Suprapubic skin (tissue), 4 donors: ENCODE measurements around the gene OSBPL3.

ENCODE experiments used
- EP300 ChIP-seq: sonication (generic); formaldehyde crosslinking; IDR thresholded peaks from one replicate; pipeline ENCODE4 v1.6.1; 2017; ENCODE audit warnings: antibody characterized with exemption
- POLR2A ChIP-seq, 2 donors: fragments of 450-650 bp; IDR thresholded peaks; one replicate each; pipeline ENCODE4 v1.6.1; 2017; ENCODE audit warnings: antibody characterized with exemption in 2 of 2, mild to moderate bottlenecking in 2 of 2, moderate library complexity in 2 of 2
- POLR2AphosphoS5 ChIP-seq, 3 donors: sonication (generic); formaldehyde crosslinking; IDR thresholded peaks; one replicate each; pipeline ENCODE4 v1.6.1; 2017; ENCODE audit warnings: antibody characterized with exemption in 3 of 3
- TF ChIP-seq, protein P1 (sequence below), 2 donors: fragments of 200-600 bp in 1 of 2; fragments of 450-650 bp in 1 of 2; sonication (generic) in 1 of 2; IDR thresholded peaks; one replicate each; pipeline ENCODE4 v1.5.1; 2016 to 2019; ENCODE audit warnings: antibody characterized with exemption in 2 of 2, mild to moderate bottlenecking in 1 of 2, moderate library complexity in 1 of 2

GRCh38 chr7:24903559-24903958 is 76.4 kb downstream of the OSBPL3 start:
- TF ChIP-seq, protein P1, sequence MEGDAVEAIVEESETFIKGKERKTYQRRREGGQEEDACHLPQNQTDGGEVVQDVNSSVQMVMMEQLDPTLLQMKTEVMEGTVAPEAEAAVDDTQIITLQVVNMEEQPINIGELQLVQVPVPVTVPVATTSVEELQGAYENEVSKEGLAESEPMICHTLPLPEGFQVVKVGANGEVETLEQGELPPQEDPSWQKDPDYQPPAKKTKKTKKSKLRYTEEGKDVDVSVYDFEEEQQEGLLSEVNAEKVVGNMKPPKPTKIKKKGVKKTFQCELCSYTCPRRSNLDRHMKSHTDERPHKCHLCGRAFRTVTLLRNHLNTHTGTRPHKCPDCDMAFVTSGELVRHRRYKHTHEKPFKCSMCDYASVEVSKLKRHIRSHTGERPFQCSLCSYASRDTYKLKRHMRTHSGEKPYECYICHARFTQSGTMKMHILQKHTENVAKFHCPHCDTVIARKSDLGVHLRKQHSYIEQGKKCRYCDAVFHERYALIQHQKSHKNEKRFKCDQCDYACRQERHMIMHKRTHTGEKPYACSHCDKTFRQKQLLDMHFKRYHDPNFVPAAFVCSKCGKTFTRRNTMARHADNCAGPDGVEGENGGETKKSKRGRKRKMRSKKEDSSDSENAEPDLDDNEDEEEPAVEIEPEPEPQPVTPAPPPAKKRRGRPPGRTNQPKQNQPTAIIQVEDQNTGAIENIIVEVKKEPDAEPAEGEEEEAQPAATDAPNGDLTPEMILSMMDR (IDR thresholded peaks at IDR 0.05): no peak
- no peak for TF ChIP-seq POLR2A (IDR thresholded peaks at IDR 0.05)
- TF ChIP-seq POLR2AphosphoS5 (IDR thresholded peaks at IDR 0.05): no peak
- no peak for TF ChIP-seq EP300
